ENCODE results near the gene HAGH. TPM values are rescaled to one million over a fixed set of nuclear protein-coding genes. Genes with fewer than 3 reads are reported as not detected.

The HAGH gene
- polyA plus RNA-seq, 1 donor from 2014 or later, result 163 TPM

- TF ChIP-seq REST (IDR thresholded peaks at IDR 0.05; ENCODE audit: borderline replicate concordance) (no peak), EP300 (conservative IDR thresholded peaks at IDR 0.05; ENCODE audit: poor library complexity, severe bottlenecking) (no peak), EZH2 (IDR thresholded peaks at IDR 0.05; ENCODE audit: borderline replicate concordance, insufficient read depth, low read length, poor library complexity, severe bottlenecking) (no peak)
Observed at GRCh38 chr16:1774448-1774780, 52.2 kb downstream of the HAGH start (continued).

GRCh38 chr16:1773703-1774447 is 52.8 kb downstream of the HAGH start:
- no peak for TF ChIP-seq SMC3 (conservative IDR thresholded peaks at IDR 0.05; ENCODE audit: poor library complexity)
- peak; percentile 47 for TF ChIP-seq CTCF (IDR thresholded peaks at IDR 0.05; ENCODE audit: poor library complexity, severe bottlenecking)
- Histone ChIP-seq H3K79me2 (replicated peaks; ENCODE audit: insufficient read depth, low read length) (peaks cover 9% of the 10 kb centered on the region), H3F3A (ENCODE audit: insufficient read depth, low read length, poor library complexity, severe bottlenecking) (no peaks in the 10 kb centered on the region), H3K36me3 (ENCODE audit: insufficient read depth, low read length) (no peaks in the 10 kb centered on the region), H3K4me3 (ENCODE audit: low read length) (peak overlapping the region; percentile 98), H3K9me3 (ENCODE audit: low read length) (no peaks in the 10 kb centered on the region), H3K27me3 (ENCODE audit: insufficient read depth, low read depth, low read length) (no peaks in the 10 kb centered on the region), H2AFZ (ENCODE audit: low read depth, low read length) (peak overlapping the region; percentile 8), H3K4me2 (ENCODE audit: low read length) (peak overlapping the region; percentile 89), H4K20me1 (ENCODE audit: insufficient read depth) (peaks cover 10% of the 10 kb centered on the region), H3K27ac (ENCODE audit: low read length) (peak overlapping the region; percentile 74), H3K9ac (ENCODE audit: low read length) (peak overlapping the region; percentile 84), H3K9me2 (ENCODE audit: insufficient read depth, low read length) (no peaks in the 10 kb centered on the region)

GRCh38 chr16:1772908-1773702 is 53.5 kb downstream of the HAGH start, which contains the start of gene MRPS34:
Gene MRPS34, minus strand, starts transcription at chr16:1773134. Its CDS starts 15 bp downstream, at chr16:1773119.
- H3K79me2 ChIP-seq (replicated peaks; ENCODE audit: insufficient read depth, low read length), result peaks cover 9% of the 10 kb centered on the region
- no peaks in the 10 kb centered on the region for H3K27me3 ChIP-seq (ENCODE audit: insufficient read depth, low read depth, low read length)
- H3K36me3 ChIP-seq (ENCODE audit: insufficient read depth, low read length), result no peaks in the 10 kb centered on the region
- H3K9me2 ChIP-seq (ENCODE audit: insufficient read depth, low read length), result no peaks in the 10 kb centered on the region
- H3K9me3 ChIP-seq (ENCODE audit: low read length), result no peaks in the 10 kb centered on the region
- peak within 1 kb of the TSS; percentile 8 for H2AFZ ChIP-seq (ENCODE audit: low read depth, low read length)
- peak within 1 kb of the TSS; percentile 84 for H3K9ac ChIP-seq (ENCODE audit: low read length)
- peaks cover 5% of the 10 kb centered on the region for H4K20me1 ChIP-seq (ENCODE audit: insufficient read depth)
- peak; percentile 47 for TF ChIP-seq RAD21 (conservative IDR thresholded peaks at IDR 0.05)
- TF ChIP-seq EP300 (conservative IDR thresholded peaks at IDR 0.05; ENCODE audit: poor library complexity, severe bottlenecking), result no peak
- TF ChIP-seq SMC3 (conservative IDR thresholded peaks at IDR 0.05; ENCODE audit: poor library complexity), result peak; percentile 72
- TF ChIP-seq REST (IDR thresholded peaks at IDR 0.05; ENCODE audit: borderline replicate concordance), result peak; percentile 79
- no peak for TF ChIP-seq EZH2 (IDR thresholded peaks at IDR 0.05; ENCODE audit: borderline replicate concordance, insufficient read depth, low read length, poor library complexity, severe bottlenecking)
- TF ChIP-seq MXI1 (conservative IDR thresholded peaks at IDR 0.05; ENCODE audit: poor library complexity, severe bottlenecking), result peak; percentile 88
- peak; percentile 85 for TF ChIP-seq CTCF (IDR thresholded peaks at IDR 0.05; ENCODE audit: poor library complexity, severe bottlenecking)
- TF ChIP-seq TAF1 (IDR thresholded peaks at IDR 0.05; ENCODE audit: low read depth), result peak; percentile 77
- TF ChIP-seq POLR2AphosphoS5 (IDR thresholded peaks at IDR 0.05), result peak; percentile 81
- peak within 1 kb of the TSS; percentile 93 for H3K4me2 ChIP-seq (ENCODE audit: low read length)
- H3K27ac ChIP-seq (ENCODE audit: low read length), result peak within 1 kb of the TSS; percentile 74
- no peaks in the 10 kb centered on the region for H3F3A ChIP-seq (ENCODE audit: insufficient read depth, low read length, poor library complexity, severe bottlenecking)
- H3K4me3 ChIP-seq (ENCODE audit: low read length), result peak within 1 kb of the TSS; percentile 98

Measured in neural cell (in vitro differentiated cells).